Stimulated activated CD8-positive, alpha-beta memory T cell treated with anti-CD3 and anti-CD28 coated beads, Interleukin-2, amount 100 ng/mL, for 1 hour (primary cell): ENCODE results near the gene EPHX1.
A peak's percentile ranks its signal among the peaks of the same experiment; 100 is the strongest.
"Not testable (repeated sequence)": the region's sequence is repeated elsewhere in the genome, so short reads cannot be mapped to it uniquely, and the experiment has no call there.

Experiments
- DNase-seq, 2 donors: peaks; one replicate each; pipeline ENCODE4 v3.0.0-alpha.2; 2020; ENCODE audit warnings: low read depth in 2 of 2

The EPHX1 gene

DNA sequence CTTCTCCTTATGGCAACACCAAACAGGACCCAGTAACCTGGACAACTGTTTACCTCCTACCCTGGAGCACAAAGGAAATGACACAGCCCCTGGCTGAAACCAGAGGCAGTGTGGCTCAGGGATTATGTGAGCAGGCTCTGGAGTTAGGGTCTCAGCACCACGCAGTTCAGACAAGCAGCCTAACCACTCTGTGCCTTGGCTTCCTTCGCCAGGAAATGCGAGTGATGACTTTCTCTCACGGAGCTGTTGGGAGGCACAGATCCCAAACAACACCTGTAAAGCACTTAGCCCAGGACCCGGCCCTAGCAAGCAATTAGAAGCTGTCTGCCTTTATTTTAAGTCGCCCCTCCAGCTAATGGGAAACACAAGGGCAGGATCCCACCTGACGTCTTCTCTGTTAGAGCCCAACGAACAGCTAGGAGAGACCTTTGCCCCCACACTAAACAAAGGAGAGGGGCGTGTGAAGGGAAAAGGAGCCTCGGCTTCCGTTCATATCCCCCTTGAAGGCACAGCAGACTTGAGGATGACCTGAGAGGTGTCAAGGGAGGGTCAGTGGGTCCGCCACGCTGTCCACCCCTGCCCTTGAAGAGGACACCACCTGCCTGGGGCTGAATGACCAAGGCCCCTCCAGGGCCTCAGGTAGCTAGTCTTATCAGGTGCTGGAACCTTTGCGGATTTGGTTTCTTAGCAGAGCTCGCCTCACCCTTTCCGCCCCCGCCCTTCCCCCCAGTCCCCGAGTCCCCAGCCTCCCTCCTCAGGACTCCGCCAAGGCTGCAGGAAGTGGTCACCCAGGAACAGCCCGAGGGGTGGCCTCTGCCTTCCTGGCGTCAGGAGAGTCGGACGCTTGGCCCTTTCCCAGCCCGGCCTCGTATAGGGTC lies 71.4 kb downstream of the EPHX1 start:
- no peak for DNase-seq

DNA sequence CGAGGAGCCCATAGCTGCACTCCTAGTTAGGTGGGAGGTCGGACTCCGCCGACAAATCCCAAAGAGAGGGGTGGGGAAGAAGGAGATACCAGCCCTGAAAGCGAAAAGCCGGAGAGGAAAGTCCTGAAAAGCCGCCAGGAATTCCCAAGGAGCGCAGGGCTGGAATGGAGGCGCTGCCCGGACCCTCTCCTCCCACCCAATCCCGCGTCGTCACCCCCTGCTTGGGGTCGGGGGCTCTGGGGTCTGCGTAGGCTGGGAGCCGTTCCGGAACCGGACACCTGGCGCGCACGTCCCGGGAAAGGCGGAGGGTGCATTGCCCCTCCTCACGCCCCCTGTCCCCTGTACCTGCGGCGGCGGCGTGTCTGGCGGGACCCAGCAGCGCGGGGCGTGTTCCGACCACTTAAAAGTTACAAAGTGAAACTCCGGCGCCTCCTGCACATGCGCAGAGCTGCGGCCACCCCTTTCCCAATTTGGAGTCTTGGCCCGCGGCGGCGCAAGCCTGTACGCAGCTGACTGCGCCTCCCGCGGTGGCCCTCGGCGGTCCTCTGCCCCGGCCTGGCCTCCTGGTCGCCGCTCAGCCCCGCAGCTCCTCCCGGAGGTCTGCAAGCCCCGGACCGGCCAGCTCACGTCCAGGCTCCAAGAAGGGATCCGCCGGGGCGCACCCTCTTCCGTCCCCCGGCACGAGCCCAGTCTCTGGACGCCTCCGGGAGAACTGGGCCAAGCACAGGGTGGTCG lies 72.2 kb downstream of the EPHX1 start, which contains the start of gene TMEM63A:
TSS of gene TMEM63A (minus strand) at position 422 of the 735 bp plus-strand sequence. CDS start 4,800 bp downstream, outside the sequence.
- DNase-seq = peak; percentile 80 to 84

- DNase-seq = no peak
These were observed 73.0 kb downstream of the EPHX1 start for GRCh38 chr1:225882694-225883615.

GRCh38 chr1:225883616-225884265 lies 73.8 kb downstream of the EPHX1 start:
- no peak for DNase-seq

- DNase-seq = no peak
These were observed 75.4 kb downstream of the EPHX1 start for GRCh38 chr1:225885336-225885735.

- DNase-seq = no peak
These were observed 76.5 kb downstream of the EPHX1 start for GRCh38 chr1:225886159-225887029.

DNA sequence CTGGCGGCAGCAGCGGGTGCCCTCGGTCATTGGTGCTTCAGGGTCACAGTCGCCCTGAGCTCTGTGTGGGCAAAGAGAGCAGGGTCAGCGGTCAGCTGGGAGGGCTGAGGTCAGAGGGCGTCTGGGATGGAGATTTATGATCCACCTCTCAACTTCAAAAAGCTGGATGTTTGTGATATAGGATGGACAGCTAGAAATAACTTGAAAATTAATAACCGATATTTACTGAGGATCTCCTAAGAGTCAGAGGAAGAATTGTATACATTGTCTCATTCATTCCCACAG lies 77.0 kb downstream of the EPHX1 start:
- DNase-seq = no peak

DNA sequence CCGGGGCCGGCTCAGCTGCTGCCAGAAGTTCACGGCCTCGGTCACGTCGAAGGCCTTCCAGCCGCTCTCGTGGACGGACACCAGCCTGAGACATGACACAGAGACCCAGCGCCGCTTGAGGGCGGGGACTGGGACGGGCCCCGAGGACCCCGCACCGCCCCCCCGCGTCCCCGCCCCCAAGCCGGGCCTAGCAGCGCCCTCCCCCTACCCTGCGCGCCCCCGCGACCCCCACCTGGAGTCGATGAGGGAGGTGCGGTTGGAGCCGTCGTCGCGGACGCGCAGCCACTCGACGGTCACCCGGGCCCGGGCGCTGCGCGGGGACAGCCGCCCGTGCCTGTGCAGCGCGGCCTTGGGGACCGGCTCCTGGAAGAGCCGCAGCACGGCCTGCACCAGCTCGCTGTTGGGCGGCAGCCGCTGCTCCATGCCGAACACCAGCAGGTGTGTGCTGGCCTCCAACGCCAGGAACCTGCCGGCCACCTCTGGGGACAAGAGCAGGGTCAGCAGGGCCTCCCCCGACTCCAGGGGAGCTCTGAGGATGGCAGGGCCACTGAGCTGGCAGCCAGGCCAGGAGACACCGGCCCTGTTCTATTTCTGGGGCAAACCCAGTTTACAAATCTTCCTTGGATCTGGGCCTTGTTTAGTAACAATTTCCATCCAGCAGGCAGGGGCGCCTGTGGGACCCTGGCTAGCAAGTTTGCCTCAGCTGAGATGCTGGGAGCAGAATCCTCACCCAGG lies 77.8 kb downstream of the EPHX1 start:
- not testable (repeated sequence) for DNase-seq

- DNase-seq = no peak
These were observed 78.5 kb downstream of the EPHX1 start for GRCh38 chr1:225888289-225888897.

GRCh38 chr1:225888898-225889601 lies 79.1 kb downstream of the EPHX1 start, which contains the start of gene LEFTY1:
Gene LEFTY1, minus strand, starts transcription at chr1:225889146. Its CDS starts 80 bp downstream, at chr1:225889066.
- no peak for DNase-seq

DNA sequence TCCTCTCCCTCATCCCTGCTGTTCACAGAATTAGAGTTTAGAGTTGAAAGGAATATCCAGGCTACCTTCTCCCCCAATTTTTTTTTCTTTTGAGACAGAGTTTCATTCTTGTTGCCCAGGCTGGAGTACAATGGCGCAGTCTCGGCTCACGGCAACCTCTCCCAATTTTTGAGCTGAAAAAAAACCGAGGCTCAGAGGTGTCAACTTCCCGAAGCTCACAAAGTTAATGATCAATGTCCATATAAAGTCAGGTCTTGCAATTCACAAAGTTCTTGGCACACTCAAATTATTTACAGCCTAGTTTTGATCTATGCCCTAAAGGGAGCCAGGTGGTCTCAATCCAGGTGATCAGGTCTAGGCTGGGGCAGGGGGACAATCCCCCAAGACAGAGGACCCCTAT lies 79.8 kb downstream of the EPHX1 start:
- DNase-seq = no peak

GRCh38 chr1:225890346-225891228 lies 80.7 kb downstream of the EPHX1 start:
- no peak for DNase-seq

DNA sequence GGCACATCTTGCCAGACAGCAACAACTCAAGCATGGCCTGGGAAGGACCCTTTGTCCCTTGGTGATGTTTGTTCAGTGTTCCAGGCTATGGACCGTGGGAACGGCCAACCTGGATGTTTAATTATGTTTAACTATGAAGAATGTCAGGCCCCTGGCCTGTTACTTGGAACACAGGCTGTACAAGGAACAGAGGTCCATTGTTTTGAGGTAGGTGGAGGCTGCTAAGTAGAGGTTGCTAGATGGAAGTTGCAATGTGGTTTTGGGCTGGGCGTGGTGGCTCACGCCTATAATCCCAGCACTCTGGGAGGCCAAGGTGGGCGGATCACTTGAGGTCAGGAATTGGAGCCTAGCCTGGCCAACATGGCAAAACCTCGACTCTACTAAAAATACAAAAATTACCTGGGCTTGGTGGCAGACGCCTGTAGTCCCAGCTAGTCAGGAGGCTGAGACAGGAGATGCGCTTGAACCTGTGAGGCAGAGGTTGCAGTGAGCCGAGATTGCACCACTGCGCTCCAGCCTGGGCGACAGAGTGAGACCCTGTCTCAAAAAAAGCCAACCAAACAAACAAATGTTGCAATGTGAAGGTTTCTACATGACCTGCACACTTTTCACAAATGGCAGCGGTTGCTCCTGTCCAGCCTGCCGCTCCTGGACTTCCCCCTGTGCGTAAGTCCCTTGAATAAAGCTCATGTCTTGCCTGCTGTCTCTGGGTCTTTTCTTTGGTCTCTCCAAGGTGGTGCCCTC lies 81.5 kb downstream of the EPHX1 start:
- no peak for DNase-seq

DNA sequence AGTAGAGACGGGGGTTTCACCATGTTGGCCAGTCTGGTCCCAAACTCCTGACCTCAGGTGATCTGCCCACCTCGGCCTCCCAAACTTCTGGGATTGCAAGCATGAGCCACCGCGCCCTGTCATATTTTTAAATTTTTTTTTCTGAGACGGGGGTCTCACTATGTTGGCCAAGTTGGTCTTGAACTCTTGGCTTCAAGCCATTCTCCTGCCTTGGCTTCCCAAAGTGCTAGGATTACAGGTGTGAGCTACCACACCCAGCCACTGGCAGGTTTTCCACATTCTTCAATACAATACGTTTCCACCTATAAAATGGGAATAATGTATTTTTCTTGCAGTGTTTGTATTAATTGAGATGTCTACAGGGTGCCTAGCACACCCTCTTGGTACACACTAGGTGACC lies 82.4 kb downstream of the EPHX1 start:
- no peak for DNase-seq
